T follicular helper cell (primary cell): ENCODE data around the gene CPT2.
A peak's percentile ranks its signal among the peaks of the same experiment; 100 is the strongest.

ENCODE experiments used
- DNase-seq: peaks from one replicate; pipeline ENCODE4 v3.0.0-alpha.2; 2020; ENCODE audit warnings: low read depth
- total RNA-seq, 2 experiments: gene quantifications; one replicate each; lab custom pipeline; 2026; lab: John Stamatoyannopoulos, UW

The CPT2 gene
- total RNA-seq = 10.7 to 14.5 reads per million in 2 experiments

DNA sequence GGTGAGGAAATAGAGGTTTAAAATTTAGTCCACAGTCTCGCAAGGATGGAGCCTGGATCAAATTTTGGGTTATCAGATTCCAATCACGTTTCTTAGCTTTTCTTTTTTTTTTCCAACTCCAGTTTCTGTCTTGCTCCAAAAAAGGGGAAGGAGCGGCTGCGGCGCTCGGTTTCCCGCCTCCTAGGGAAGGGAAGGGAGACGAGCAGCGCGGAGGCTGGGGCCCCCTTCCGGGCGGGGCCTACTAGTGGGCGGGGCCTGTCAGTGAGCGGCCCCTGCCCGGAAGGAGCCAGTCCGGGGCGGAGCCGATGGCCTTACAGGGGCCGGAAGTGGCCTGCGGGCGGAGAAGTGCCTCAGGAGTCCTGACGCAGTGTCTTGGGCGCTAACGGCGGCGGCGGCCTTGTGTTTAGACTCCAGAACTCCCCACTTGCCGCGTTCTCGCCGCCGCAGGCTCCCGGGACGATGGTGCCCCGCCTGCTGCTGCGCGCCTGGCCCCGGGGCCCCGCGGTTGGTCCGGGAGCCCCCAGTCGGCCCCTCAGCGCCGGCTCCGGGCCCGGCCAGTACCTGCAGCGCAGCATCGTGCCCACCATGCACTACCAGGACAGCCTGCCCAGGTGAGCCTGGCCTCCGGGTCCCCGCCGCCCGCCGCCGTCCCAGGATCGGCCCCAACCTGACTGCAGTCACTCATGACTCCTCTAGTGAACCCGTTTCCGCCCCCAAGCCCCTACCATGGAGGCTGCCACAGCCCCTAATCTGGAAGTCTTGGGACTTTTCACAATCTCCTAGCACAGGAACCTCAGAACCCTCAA lies at the start of gene CPT2:
Gene CPT2 (plus strand): TSS at position 340 of the 806 bp plus-strand sequence. CDS start 120 bp downstream, at position 460.
- DNase-seq = peak; percentile 78

DNA sequence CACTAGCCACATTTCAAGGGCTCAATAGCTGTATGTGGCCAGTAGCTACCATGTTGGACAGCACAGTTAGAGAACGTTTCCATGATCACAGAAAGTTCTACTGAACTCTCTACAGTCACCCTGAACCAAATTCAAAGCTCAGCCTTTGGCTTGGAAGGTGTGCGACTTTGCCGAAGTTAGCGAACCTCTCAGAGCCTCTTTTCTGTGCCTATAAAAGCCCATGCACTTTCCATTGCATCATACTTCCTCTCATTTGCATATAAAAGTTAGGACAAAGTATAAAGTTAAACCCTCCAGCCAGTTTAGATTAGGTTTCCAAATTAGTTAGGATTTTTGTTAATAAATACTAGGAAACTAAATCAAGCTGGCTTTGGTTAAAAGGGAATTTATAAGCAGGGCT lies 49.5 kb upstream of the CPT2 start:
- no peak for DNase-seq

DNA sequence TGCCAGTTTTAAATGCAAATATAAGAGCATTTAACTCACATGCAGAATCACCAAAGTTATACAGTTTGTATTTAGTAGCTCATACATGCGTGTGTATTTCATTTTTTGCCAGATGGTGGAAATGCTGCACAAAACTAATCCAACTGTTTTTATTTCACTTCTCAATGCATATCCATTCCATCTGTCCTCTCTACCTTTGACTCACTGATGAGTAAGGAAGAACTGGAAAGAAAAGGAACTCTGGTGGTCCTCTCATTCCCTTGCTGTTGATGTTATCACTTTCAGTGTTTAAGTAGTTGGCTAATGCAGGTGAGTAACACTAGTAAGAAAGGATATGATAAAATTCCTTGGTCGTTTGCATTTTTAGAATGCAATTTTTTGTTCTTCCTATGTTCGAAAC lies 48.5 kb upstream of the CPT2 start:
- DNase-seq = no peak

DNA sequence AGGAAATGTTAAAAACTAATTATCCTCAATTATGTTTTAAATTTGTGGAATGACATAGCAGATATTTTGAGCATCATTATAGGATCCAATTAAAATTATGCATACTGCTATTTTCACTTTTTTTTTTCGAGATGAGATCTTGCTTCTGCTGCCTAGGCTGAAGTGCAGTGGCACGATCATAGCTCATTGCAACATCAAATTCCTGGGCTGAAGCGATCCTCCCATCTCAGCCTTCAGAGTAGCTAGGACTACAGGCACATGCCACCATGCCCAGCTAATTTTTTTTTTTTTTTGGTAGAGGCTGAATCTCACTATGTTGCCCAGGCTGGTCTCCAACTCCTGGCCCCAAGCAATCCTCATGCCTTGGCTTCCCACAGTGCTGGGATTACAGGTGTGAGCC lies 42.9 kb upstream of the CPT2 start:
- DNase-seq = no peak

DNA sequence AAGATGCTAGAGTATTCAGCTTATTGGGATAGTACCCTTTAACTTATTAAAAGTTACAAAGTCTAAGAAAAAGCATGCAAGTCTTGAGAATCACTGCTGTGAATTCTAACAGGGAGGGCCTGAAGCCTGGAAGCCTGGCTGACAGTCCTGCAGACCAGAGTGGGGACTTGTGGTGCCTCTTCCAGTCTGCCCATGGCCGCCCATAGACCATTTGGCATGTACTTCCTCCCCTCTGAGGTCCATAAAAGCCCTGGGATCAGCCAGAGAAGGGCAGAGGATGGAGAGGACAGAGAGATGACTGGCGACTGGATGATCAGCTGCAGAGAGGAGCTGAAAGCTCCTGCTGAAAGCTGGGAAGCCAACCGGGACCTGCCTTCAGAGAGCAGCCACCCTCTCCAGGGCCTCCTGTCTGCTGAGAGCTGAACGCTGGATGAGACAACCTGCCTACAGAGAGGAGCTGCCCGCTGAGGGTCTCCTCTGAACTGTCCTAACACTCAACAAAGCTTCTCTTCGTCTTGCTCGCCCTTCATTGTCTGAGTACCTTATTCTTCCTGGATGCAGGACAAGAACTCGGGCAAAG lies 41.7 kb upstream of the CPT2 start:
- DNase-seq = no peak

DNA sequence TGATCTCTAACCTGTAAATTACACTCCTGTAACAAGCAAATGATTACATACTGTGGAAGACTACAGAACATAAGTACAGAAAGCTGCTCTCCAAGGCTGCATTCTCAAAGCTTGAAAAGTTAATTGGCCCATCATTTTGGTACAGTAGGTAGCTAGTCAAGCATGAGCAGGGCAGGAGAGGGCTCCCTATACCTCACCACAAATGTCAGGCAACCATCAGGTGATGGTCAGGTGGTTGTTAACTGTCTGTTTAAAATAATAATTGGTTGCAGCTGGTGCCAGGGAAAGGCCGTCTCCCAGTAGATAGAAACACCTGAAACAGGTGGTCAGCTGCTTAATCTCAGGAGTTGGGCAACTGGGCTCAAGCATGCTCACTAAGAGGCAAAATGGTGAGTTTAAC lies 41.1 kb upstream of the CPT2 start:
- no peak for DNase-seq

DNA sequence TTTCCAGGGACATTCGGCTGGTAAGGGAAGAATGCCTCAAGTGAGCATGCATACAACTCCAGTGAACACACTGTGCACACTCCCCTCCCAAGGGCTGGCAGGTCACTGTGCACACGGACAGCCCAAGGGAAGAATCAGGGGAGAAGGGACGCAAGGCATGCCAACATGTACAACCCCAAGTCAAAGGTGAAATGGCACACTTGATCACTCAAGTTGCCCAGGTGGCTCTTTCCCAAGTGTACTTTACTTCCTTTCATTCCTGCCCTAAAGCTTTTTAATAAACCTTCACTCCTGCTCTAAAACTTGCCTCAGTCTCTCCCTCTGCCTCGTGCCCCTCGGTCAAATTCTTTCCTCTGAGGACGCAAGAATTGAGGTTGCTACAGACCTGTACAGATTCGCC lies 40.7 kb upstream of the CPT2 start:
- no peak for DNase-seq

DNA sequence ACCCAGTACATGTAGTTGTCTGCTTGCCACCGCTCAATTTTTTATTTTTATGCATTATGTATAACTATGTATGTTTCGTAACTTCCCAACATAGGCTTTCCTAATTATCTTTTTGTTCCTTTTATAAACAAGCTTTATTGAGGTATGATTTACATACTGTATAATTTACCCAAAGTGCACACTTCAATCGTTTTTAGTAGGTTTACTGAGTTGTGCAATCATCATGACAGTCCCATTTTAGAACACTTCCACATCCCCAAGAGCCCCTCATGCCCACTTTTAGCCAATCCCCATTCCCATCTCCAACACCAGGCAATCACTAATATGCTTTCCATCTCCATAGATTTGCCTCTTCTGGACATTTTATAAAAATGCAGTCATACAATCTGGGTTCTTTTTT lies 39.8 kb upstream of the CPT2 start:
- DNase-seq = no peak

DNA sequence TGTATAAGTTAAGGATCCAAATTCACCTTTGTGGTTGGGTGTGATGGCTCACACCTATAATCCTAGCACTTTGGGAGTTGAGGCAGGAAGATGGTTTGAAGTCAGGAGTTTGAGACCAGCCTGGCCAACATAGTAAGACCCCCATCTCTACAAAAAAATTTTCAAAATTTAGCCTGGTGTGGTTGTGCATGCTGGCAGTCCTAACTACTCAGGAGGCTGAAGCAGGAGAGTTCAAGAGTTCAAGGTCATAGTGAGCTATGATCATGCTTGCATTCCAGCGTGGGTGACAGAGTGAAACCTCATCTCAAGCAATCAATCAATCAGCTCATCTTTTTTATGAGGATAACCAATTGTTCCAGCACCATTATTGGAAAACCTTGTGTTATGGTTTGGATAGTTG lies 37.7 kb upstream of the CPT2 start:
- no peak for DNase-seq

DNA sequence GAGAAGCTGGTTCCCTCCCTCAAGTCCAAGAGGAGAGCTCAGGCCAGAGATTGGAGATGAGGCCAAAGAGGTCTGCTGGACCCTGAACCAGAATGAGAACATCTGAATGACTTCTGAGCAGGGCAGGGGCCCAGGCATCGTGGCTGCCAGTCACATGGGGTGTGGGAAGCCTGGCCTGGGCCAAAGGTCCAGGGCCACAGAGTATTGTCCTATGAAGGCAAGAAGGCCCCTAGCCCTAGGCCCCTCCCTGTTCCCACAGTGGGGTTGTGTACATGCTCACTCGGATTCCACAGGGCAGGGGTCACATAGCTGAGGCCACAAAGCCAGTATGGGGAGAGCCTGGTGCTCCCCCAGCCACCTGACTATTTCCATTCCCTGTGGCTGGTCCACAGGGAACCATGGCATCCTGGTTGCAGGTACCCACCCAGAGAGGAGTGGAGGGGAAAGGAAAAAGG lies 35.7 kb upstream of the CPT2 start:
- DNase-seq = no peak

DNA sequence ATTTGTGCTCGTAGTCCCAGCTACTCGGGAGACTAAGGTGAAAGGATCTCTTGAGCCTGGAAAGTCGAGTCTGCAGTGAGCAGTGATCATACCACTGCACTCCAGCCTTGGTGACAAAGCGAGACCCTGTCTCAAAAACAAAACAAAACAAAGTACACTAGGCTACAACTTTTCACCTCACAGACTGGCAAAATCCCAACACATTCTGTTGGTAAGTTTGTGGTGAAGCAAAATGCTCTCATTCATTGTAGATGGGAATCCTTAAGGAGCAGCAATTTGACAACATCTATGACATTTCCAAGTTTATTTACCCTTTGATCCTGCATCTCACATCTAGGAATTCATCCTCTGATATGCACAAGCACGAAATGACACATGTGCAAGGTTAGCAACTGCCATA lies 34.0 kb upstream of the CPT2 start:
- no peak for DNase-seq

DNA sequence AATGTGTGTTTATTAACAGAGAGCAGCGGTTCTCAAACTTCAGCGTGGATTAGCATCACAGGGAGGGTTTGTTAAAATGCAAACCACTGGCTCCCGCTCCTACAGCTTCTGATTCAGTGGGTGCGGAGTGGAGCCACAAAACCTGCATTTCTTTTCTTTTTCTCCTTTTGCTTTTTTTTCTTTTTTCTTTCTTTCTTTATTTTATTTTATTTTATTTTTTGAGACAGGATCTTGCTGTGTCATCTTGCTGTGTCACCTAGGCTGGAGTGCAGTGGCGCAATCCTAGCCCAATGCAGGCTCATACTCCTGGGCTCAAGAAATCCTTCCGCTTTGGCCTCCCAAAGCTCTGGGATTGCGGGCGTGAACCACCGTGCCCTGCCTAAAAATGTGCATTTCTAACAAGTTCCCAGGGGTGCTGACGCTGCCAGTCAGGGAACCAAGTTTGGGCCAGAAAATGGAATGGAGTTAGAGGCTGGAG lies 33.3 kb upstream of the CPT2 start:
- no peak for DNase-seq

DNA sequence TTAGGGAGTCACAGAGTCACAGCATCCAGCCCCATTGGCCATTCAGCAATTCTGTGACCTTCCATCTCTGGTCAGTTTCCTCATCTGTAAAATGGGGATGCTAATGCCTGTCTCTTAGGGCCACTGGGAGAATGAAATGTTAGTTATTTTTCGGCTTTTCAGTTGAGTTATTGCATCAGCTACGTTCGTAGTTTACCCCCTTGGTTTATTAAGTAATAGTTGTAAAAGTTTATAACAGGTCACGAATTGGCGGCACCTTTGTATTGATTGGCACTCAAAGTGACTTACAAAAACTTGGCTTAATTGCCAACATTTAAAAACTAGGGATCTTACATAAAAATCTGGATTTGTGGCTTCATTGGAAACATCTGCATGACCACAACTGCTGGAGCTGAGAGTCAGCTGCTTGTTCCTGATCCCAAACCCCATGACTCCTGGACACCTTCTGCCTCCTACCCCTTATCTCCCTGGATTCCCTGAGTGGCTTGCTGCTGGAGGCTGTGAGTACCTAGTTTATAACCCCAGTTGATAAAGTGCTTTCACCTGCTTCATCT lies 31.1 kb upstream of the CPT2 start:
- no peak for DNase-seq

DNA sequence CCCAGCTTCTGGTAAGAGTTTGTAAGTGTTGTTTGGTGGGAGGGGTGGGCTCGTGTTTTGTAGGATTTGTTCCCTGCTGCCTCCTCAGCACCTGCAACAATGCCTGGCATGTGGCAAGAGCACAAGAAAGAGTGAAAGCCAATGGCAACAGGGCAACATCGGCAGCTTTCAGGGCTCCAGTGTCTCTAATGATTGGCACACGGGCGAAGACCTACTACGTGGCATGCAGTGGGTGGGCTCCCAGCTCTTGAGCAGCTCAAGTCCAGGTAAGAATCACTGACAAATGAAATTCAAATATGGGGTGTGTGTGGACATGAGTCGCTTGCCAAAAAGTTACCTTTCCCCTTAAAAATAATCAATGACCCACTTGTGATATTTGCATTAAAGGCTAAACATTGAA lies 30.3 kb upstream of the CPT2 start:
- DNase-seq = no peak

DNA sequence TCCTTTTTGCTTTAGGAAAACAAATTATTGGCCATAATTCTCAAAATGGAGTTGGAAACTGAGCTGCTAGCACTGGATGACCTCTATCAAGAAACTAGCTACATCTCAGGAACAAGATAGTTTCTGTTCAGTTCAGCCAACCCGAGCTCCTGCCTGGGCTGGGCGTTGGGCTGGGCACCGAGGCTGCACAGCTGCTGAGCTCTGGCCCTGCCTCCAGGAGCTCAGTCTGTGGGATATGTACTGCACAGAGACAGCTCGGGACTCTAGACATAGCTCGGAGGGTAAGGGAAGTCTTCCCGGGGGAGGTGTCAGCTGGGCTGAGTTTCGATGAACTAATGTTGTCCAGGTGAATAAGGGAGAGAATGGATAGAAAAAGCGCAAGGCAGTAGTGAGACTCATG lies 29.7 kb upstream of the CPT2 start:
- no peak for DNase-seq

DNA sequence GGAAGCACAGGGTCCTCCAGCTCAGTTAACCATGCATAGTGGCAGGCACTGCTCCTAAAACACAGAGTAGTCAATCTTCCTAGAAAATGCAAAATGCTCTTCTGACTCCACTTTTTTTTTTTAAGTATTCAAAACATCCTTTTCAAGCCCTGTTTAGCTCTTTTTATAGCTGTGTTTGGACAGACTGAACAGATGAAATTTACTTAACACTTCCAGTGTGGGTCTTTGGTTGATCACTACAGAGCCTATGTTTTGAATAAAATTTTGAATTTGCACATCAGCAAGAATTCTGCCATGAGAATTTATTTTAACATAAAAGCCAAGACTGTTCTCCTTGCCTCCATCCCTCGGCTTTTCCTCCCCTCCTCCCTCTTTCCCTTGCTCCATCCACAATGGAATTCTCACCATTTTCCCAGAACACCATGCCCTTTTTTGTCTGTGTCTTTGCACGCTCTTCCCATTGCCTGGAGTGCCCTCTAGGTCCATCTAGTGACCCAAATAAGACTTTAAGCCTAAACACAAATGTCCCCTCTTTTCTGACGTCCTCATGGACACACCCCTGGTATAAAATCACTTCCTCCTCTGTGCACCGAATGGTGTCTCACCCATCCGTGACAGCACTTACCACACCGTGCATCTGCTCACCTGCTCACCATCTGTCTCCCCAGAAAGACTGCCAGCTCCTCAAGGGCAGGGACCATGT lies 24.0 kb upstream of the CPT2 start:
- DNase-seq = no peak

DNA sequence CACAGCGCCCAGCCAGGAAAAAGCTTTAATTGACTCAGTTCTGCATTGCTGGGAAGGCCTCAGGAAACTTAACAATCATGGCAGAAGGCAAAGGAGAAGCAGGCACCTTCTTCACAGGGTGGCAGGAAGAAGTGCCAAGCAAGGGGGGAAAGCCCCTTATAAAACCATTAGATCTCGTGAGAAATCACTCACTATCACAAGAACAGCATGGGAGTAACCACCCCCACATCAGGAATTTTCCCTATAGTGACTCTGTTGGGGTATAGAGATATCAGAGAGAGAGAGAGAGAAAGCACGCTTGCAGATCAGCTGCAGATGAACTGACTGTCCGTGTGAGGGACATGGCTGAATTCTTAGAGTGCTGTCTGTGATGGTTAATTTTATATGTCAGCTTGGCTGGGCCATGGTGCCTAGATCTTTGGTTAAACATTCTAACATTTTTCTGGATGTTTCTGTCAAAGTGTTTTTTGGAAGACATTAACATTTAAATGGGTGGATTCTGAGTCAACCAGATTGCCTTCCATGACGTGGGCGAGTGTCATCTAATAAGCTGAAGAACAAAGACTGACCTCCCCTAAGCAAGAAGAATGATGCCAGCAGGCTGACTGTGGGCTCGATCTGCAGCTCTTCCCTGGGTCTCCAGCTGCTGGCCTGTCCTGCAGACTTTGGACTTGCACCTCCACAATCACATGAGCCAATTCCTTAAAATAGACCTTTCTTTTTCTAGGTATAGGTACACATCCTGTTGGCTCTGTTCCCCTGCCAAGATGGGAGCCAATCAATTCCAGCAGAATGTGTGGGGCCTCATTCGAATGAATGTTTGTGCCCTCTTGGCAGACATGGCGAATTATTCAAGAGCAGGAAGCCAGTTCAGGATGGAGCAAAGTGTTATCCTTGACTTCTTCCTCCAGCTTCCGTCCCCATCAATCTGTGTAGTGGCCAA lies 21.4 kb upstream of the CPT2 start:
- DNase-seq = no peak

DNA sequence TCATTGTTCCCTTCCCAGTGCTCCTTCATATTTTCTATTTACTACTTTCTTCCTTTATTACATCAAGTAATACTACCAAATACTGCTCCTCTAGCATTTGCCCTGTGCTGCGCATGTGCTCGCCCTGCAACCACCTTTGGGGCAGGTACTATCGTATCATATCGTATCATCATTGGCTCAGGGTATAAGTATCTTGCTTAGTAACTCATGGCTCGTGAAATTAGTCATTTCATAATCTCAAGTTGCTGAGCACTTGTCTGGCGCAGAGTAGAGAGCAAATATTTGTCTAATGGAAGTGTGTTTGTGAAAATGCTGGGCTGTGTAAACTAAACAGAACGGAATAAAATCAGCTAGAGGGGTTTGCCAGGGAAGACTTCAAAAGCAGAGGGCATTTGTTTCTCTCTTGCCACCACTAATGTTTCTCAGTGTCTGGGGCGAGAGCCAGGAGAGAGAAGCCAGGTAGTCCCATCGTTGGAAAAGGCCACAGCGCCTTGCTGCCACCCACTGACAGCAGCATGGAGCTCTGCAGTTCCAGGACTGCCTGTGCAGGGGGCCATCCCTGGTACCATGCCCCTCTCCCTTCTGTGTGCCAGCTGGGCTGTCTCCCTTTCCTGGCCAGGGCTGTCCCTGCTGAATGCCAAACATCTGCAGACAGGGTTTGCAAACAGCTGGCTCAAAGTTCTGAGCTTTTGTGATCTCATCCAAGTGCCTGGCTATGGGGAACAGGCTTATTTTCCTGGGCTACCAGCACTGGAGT lies 20.0 kb upstream of the CPT2 start:
- DNase-seq = no peak

DNA sequence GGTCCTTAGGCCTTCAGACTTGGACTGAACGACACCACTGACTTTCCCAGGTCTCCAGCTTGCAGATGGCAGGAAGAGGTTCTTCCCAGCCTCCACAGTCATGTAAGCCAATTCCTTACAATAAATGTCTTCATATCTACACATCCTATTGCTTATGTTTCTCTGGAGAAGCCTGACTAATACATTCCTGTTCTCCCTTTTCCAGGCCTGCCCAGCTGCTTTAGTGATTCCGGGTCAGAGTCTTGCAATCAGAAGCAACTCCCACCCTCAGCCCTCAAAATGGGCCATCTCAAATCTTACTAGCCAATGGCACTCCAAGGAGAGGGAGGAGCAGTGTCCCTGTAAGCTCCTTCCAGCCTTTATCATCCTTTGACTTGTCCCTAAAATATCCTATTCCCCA lies 16.4 kb upstream of the CPT2 start:
- no peak for DNase-seq

DNA sequence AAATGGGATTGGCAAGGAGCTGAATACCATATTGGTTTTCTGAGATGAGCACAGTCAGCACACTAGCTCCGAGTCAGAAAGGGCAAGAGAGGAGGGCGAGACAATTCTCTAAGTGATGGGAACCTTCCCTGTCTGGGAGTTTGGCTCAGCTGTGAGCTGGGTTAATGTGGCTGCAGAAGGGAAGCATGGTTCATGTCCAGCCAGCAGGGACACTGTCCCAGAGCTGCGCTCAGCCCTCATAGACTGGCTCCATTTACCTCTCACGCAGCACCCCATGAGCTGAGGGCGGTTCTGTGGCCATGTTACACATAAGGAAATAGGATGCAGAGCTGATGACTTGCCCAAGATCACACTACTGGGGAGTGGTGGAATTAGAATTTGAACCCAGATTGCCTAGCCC lies 15.7 kb upstream of the CPT2 start:
- no peak for DNase-seq

DNA sequence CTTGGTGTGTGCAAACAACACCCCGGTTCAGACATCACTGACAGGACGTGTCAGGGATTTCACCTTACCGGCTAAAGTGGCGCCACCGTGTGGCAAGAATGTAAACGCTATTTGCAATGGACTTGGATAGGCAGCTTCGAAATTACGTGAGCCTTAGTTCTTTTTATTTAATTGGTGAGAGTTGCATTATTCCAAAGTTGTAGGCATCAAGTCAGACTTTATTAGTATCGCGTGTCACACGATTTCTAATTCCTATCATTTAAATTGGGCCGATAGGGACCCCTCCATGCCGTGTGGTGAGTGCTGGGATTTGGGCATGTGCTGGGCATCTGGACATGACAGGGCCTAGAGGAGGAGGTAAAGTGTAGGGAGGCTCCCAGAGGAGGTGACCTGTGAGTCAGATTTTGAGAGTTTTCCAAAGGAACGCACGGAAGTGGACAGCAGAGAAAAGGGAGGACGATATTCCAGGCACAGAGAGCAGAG lies 14.5 kb upstream of the CPT2 start:
- DNase-seq = peak; percentile 65
